Measurements from ENCODE around the gene ATP6AP2.

GRCh38 chrX:40623665-40624064, 42.9 kb downstream of the ATP6AP2 start:
- TF ChIP-seq CTCF (IDR thresholded peaks at IDR 0.05; ENCODE audit: low read depth, low read length) (no peak), EZH2phosphoT487 (IDR thresholded peaks at IDR 0.05; ENCODE audit: low read depth) (no peak)
